ENCODE results near the gene HOXB7. TPM values are rescaled to one million over a fixed set of nuclear protein-coding genes. Genes with fewer than 3 reads are reported as not detected.

HOXB7 gene
- total and polyA plus RNA-seq, 9 donors, result 0.23 to 6.9 (median 1.3) TPM

DNA sequence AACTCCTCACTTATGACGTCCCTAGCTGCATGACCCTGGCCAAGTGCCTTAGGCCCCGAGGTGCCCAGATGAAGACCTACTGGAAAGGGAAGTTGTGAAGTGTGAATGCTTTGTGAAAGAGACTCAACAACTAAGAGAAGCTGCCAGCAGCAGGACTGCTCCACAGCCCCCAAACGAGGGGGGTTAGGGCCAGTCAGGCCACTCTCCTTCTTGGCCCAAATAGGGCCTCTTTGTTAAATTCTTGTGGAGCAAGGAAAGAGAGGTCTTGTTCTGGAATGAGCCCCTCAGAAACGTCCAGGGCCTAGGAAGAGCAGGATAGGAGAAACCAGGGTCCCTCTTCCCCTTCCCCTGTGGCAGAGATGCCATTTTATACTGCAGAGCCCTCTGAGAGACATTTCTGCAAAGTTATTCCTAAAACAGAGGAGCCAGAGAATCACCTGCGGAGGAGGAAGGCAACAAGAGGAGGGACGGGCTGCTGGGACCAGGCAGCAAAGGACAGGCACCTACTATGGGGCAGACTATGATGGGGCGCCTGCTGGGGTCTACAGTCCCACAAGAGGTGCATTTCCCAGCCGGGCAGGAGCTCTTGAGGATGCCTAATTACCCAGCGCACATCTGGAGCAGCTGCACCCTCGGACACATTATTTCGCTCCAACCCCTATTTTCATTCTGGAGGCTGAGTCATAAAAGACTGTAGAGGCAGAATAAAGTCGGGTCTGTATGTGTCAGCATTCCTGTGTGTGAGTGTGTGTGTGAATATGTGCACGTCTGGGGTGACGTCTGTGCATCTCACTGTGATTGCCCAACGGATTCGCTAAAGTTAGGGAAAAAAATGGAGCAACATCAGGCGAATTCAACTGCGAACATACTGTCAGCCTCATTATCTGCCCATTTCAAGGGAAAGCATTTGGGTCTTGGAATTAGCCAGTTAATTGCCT lies 26.8 kb upstream of the HOXB7 start:
- DNase-seq, result no peak
- intact Hi-C loops (cut with DNase I), result no loop called here
- Histone ChIP-seq H3K4me3 (no peak overlapping the region), H3K9me3 (no peaks in the 10 kb centered on the region), H3K27ac (no peak overlapping the region), H3K36me3 (no peaks in the 10 kb centered on the region), H3K27me3 (no peaks in the 10 kb centered on the region), H3K4me1 (ENCODE audit: insufficient read depth) (no peaks in the 10 kb centered on the region)
- WGBS, 3 donors, result 16 to 27% (median 25%) methylated on average over 18 of the region's 18 CpGs
- TF ChIP-seq EP300 (IDR thresholded peaks at IDR 0.05), result no peak
- no peak for TF ChIP-seq POLR2A (IDR thresholded peaks at IDR 0.05)
- TF ChIP-seq CTCF (IDR thresholded peaks at IDR 0.05), result no peak

- WGBS, 3 donors, result 2 to 4% (median 2%) methylated on average over 39 of the region's 39 CpGs
- Histone ChIP-seq H3K36me3 (no peaks in the 10 kb centered on the region), H3K4me1 (ENCODE audit: insufficient read depth) (no peaks in the 10 kb centered on the region), H3K27ac (no peak overlapping the region), H3K27me3 (no peaks in the 10 kb centered on the region), H3K9me3 (no peaks in the 10 kb centered on the region), H3K4me3 (no peak overlapping the region)
- intact Hi-C loops (cut with DNase I), result no loop called here
- no peak for DNase-seq
- no peak for TF ChIP-seq EP300 (IDR thresholded peaks at IDR 0.05)
- no peak for TF ChIP-seq POLR2A (IDR thresholded peaks at IDR 0.05)
- TF ChIP-seq CTCF (IDR thresholded peaks at IDR 0.05), result no peak
These were observed 25.6 kb upstream of the HOXB7 start for GRCh38 chr17:48636177-48637018.

DNA sequence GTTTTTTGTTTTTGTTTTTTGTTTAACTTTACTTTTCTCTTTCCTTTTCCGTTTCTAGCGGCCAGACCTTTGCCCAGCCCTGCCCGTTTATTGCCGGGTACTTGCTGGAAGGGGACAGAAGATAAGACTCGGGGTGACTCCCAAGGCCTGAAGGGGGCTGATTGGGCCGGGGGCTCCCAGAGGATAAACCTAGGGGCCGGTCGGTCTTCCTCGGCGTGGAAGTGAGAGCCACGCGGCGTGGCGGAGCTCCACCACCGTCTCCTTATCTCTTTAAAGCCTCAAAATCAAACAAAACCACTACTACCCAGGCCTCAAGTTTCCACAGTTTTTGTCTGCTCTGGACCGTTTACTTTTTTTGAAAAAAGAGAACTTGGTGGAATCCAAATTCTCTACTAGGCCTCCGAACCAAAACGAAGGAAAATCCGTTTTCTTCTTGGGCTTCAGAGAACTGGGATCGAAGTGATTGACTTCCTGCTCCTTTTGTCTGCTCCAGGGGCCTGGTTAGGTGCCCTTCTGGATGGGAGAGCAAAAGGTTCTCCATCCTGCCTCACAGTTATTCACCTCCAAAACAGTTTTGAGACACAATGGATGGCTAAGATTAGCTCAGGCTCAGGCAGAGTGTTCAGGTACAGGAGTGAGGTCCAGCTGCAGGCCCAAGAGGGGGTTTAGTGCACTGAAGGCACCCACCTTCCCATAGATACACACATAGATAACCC lies 23.8 kb upstream of the HOXB7 start:
- TF ChIP-seq CTCF (IDR thresholded peaks at IDR 0.05) (no peak), EP300 (IDR thresholded peaks at IDR 0.05) (no peak), POLR2A (IDR thresholded peaks at IDR 0.05) (no peak)
- Histone ChIP-seq H3K27ac (no peak overlapping the region), H3K27me3 (no peaks in the 10 kb centered on the region), H3K4me1 (ENCODE audit: insufficient read depth) (no peaks in the 10 kb centered on the region), H3K4me3 (no peak overlapping the region), H3K9me3 (no peaks in the 10 kb centered on the region), H3K36me3 (no peaks in the 10 kb centered on the region)
- intact Hi-C loops (cut with DNase I), result no loop called here
- 27 to 39% (median 28%) methylated on average over 20 of the region's 20 CpGs for WGBS, 3 donors
- DNase-seq, result no peak

GRCh38 chr17:48633266-48633677 lies 22.5 kb upstream of the HOXB7 start:
- no peak for DNase-seq
- 7 to 10% (median 7%) methylated on average over 26 to 35 of the region's 35 CpGs for WGBS, 3 donors
- intact Hi-C loops (cut with DNase I), result no loop called here
- Histone ChIP-seq H3K4me1 (ENCODE audit: insufficient read depth) (no peaks in the 10 kb centered on the region), H3K4me3 (no peak overlapping the region), H3K27ac (no peak overlapping the region), H3K36me3 (no peaks in the 10 kb centered on the region), H3K9me3 (no peaks in the 10 kb centered on the region), H3K27me3 (no peaks in the 10 kb centered on the region)
- no peak for TF ChIP-seq CTCF (IDR thresholded peaks at IDR 0.05)
- TF ChIP-seq POLR2A (IDR thresholded peaks at IDR 0.05), result no peak
- no peak for TF ChIP-seq EP300 (IDR thresholded peaks at IDR 0.05)
